CD8-positive, alpha-beta memory T cell (primary cell): ENCODE data around the gene HSFX3. TPM values are rescaled to one million over a fixed set of nuclear protein-coding genes. Genes with fewer than 3 reads are reported as not detected.
A peak's percentile ranks its signal among the peaks of the same experiment; 100 is the strongest.
"Not testable (repeated sequence)": the region's sequence is repeated elsewhere in the genome, so short reads cannot be mapped to it uniquely, and the experiment has no call there.

Experiments used
- CTCF ChIA-PET: fragments of 350-600 bp; sonication (Branson Sonifier 250); formaldehyde crosslinking; loops from one replicate; lab custom pipeline; 2021; ENCODE audit warnings: antibody characterized with exemption; lab: Charles Lee
- POLR2A ChIA-PET: fragments of 350-600 bp; sonication (Branson Sonifier 250); formaldehyde crosslinking; loops from one replicate; lab custom pipeline; 2021; ENCODE audit warnings: antibody characterized with exemption; lab: Charles Lee
- DNase-seq, 5 donors: peaks; one replicate each; pipeline versions ENCODE4 v3.0.0 to v3.0.0-alpha.2; 2020 to 2022; ENCODE audit warnings: mixed read lengths in 1 of 5
- H3K27ac ChIP-seq: one replicate; pipeline ENCODE4 v1.7.0; 2013; ENCODE audit warnings: low read depth, mild to moderate bottlenecking, low read length, moderate library complexity
- H3K27me3 ChIP-seq: 2 replicates; pipeline ENCODE4 v1.7.0; 2013; ENCODE audit warnings: low read length, mild to moderate bottlenecking; ENCODE audit not compliant: insufficient read depth, poor library complexity, severe bottlenecking
- H3K36me3 ChIP-seq: 2 replicates; pipeline ENCODE4 v1.7.0; 2013; ENCODE audit warnings: mild to moderate bottlenecking, low read length, moderate library complexity; ENCODE audit not compliant: insufficient read depth
- H3K4me1 ChIP-seq: 2 replicates; pipeline ENCODE4 v1.7.0; 2013; ENCODE audit warnings: mild to moderate bottlenecking, low read length, moderate library complexity; ENCODE audit not compliant: insufficient read depth
- H3K4me3 ChIP-seq: 2 replicates; pipeline ENCODE4 v1.7.0; 2013; ENCODE audit warnings: mild to moderate bottlenecking, low read length
- H3K9me3 ChIP-seq: 2 replicates; pipeline ENCODE4 v1.7.0; 2013; ENCODE audit warnings: mild to moderate bottlenecking, low read length
- H3K27ac Mint-ChIP-seq, 8 donors: one replicate each; pipeline ENCODE4 v1.8.0; 2020 to 2021; ENCODE audit warnings: mixed read lengths in 8 of 8, mild to moderate bottlenecking in 6 of 8, inconsistent platforms in 3 of 8, moderate library complexity in 3 of 8
- H3K27me3 Mint-ChIP-seq, 2 donors: one replicate each; pipeline ENCODE4 v1.8.0; 2020 to 2021; ENCODE audit warnings: mixed read lengths in 2 of 2, mild to moderate bottlenecking in 1 of 2, moderate library complexity in 1 of 2
- H3K36me3 Mint-ChIP-seq, 3 donors: one replicate each; pipeline ENCODE4 v1.8.0; 2020 to 2021; ENCODE audit warnings: mixed read lengths in 3 of 3, inconsistent platforms in 1 of 3, mild to moderate bottlenecking in 1 of 3
- H3K4me1 Mint-ChIP-seq, 3 donors: one replicate each; pipeline ENCODE4 v1.8.0; 2020 to 2021; ENCODE audit warnings: mixed read lengths in 3 of 3, inconsistent platforms in 1 of 3, mild to moderate bottlenecking in 1 of 3
- H3K4me3 Mint-ChIP-seq, 7 donors: one replicate each; pipeline ENCODE4 v1.8.0; 2020 to 2021; ENCODE audit warnings: mixed read lengths in 7 of 7, mild to moderate bottlenecking in 6 of 7, moderate library complexity in 4 of 7, inconsistent platforms in 2 of 7
- H3K9me3 Mint-ChIP-seq, 5 donors: one replicate each; pipeline ENCODE4 v1.8.0; 2020 to 2022; ENCODE audit warnings: mixed read lengths in 5 of 5, mild to moderate bottlenecking in 3 of 5, moderate library complexity in 2 of 5, inconsistent platforms in 1 of 5
- polyA plus RNA-seq: library from polyadenylated mRNA; unstranded; fragments of 300-500 nt; fragmentation: Illumina TruSeq; gene quantifications from one replicate; pipeline ENCODE4 v1.2.3, GENCODE V29; 2021
- total RNA-seq, 2 experiments: library from RNA; stranded (reverse); gene quantifications; one replicate each; pipeline ENCODE4 v1.2.3, GENCODE V29; 2021

Gene HSFX3
- total RNA-seq (not detected), polyA plus RNA-seq (not detected)

- H3K27ac ChIP-seq, H3K9me3 Mint-ChIP-seq, H3K27ac Mint-ChIP-seq, DNase-seq, H3K4me3 Mint-ChIP-seq, H3K4me1 ChIP-seq, H3K27me3 Mint-ChIP-seq, H3K4me3 ChIP-seq, H3K27me3 ChIP-seq, H3K9me3 ChIP-seq, CTCF ChIA-PET, H3K36me3 ChIP-seq, H3K4me1 Mint-ChIP-seq, H3K36me3 Mint-ChIP-seq, POLR2A ChIA-PET: not testable (repeated sequence)
Measured at GRCh38 chrX:149549701-149550100, at the start of gene HSFX3. TSS of gene HSFX3 (minus strand) at chrX:149549924. CDS start at chrX:149549852, 72 bp downstream.

- peaks cover 0 to 12% (median 0%) of the 10 kb centered on the region in 3 donors for H3K36me3 Mint-ChIP-seq
Measured at GRCh38 chrX:149598603-149599002, 48.9 kb upstream of the HSFX3 start.

GRCh38 chrX:149595943-149596342 lies 46.2 kb upstream of the HSFX3 start:
- H3K36me3 Mint-ChIP-seq, H3K9me3 Mint-ChIP-seq, H3K4me3 ChIP-seq, DNase-seq, CTCF ChIA-PET, H3K36me3 ChIP-seq, POLR2A ChIA-PET, H3K4me1 ChIP-seq, H3K27ac ChIP-seq, H3K4me3 Mint-ChIP-seq, H3K27me3 Mint-ChIP-seq, H3K27ac Mint-ChIP-seq, H3K27me3 ChIP-seq, H3K4me1 Mint-ChIP-seq, H3K9me3 ChIP-seq: not testable (repeated sequence)

More at GRCh38 chrX:149598603-149599002, 48.9 kb upstream of the HSFX3 start:
- DNase-seq, H3K4me1 Mint-ChIP-seq, H3K9me3 ChIP-seq, CTCF ChIA-PET, H3K9me3 Mint-ChIP-seq, H3K4me1 ChIP-seq, H3K27me3 Mint-ChIP-seq, H3K27ac ChIP-seq, H3K27me3 ChIP-seq, H3K4me3 Mint-ChIP-seq, H3K36me3 ChIP-seq, H3K4me3 ChIP-seq, POLR2A ChIA-PET, H3K27ac Mint-ChIP-seq: not testable (repeated sequence)

- H3K27ac ChIP-seq, H3K27me3 Mint-ChIP-seq, H3K4me1 Mint-ChIP-seq, H3K4me3 ChIP-seq, H3K4me1 ChIP-seq, CTCF ChIA-PET, H3K9me3 ChIP-seq, H3K36me3 ChIP-seq, H3K4me3 Mint-ChIP-seq, POLR2A ChIA-PET, H3K27me3 ChIP-seq, H3K36me3 Mint-ChIP-seq, DNase-seq, H3K9me3 Mint-ChIP-seq, H3K27ac Mint-ChIP-seq: not testable (repeated sequence)
Measured at GRCh38 chrX:149595214-149595613, 45.5 kb upstream of the HSFX3 start, which contains the start of gene HSFX2. TSS of gene HSFX2 (minus strand) at chrX:149595314. CDS start at chrX:149594700, 614 bp downstream.

- CTCF ChIA-PET, POLR2A ChIA-PET, H3K4me3 Mint-ChIP-seq, H3K36me3 ChIP-seq, H3K27me3 ChIP-seq, H3K27ac Mint-ChIP-seq, DNase-seq, H3K9me3 ChIP-seq, H3K27ac ChIP-seq, H3K27me3 Mint-ChIP-seq, H3K36me3 Mint-ChIP-seq, H3K9me3 Mint-ChIP-seq, H3K4me1 Mint-ChIP-seq, H3K4me3 ChIP-seq, H3K4me1 ChIP-seq: not testable (repeated sequence)
Measured at GRCh38 chrX:149590993-149591392, 41.3 kb upstream of the HSFX3 start.

- H3K27ac ChIP-seq = not testable (repeated sequence)
Measured at GRCh38 chrX:149587359-149587758, 37.6 kb upstream of the HSFX3 start, which contains the start of gene MAGEA9B. TSS of gene MAGEA9B (minus strand) at chrX:149587459. CDS start at chrX:149583179, 4,280 bp downstream.

GRCh38 chrX:149585631-149586030 lies 35.9 kb upstream of the HSFX3 start:
- H3K27ac Mint-ChIP-seq, H3K27me3 Mint-ChIP-seq, H3K27ac ChIP-seq, H3K4me3 ChIP-seq, CTCF ChIA-PET, H3K4me1 Mint-ChIP-seq, H3K36me3 Mint-ChIP-seq, H3K36me3 ChIP-seq, H3K4me3 Mint-ChIP-seq, H3K4me1 ChIP-seq, H3K27me3 ChIP-seq, H3K9me3 Mint-ChIP-seq, H3K9me3 ChIP-seq, POLR2A ChIA-PET, DNase-seq: not testable (repeated sequence)

More at GRCh38 chrX:149587359-149587758, 37.6 kb upstream of the HSFX3 start, which contains the start of gene MAGEA9B:
- H3K27ac Mint-ChIP-seq, H3K4me3 ChIP-seq, H3K4me3 Mint-ChIP-seq, H3K9me3 ChIP-seq, H3K27me3 ChIP-seq, DNase-seq, H3K27me3 Mint-ChIP-seq, H3K9me3 Mint-ChIP-seq, H3K4me1 Mint-ChIP-seq, CTCF ChIA-PET, POLR2A ChIA-PET, H3K4me1 ChIP-seq, H3K36me3 ChIP-seq, H3K36me3 Mint-ChIP-seq: not testable (repeated sequence)

GRCh38 chrX:149573456-149573855 lies 23.7 kb upstream of the HSFX3 start:
- H3K9me3 ChIP-seq, H3K27me3 ChIP-seq, H3K36me3 ChIP-seq, H3K4me1 Mint-ChIP-seq, DNase-seq, H3K9me3 Mint-ChIP-seq, H3K4me3 Mint-ChIP-seq, H3K27ac ChIP-seq, H3K4me3 ChIP-seq, H3K27me3 Mint-ChIP-seq, H3K4me1 ChIP-seq, CTCF ChIA-PET, H3K27ac Mint-ChIP-seq, POLR2A ChIA-PET, H3K36me3 Mint-ChIP-seq: not testable (repeated sequence)

- Mint-ChIP-seq H3K27ac (peak overlapping the region in 3 of 8 donors; percentile 40 to 66 (median 63)), H3K36me3 (no peaks in the 10 kb centered on the region), H3K9me3 (no peaks in the 10 kb centered on the region), H3K4me3 (peak overlapping the region in 1 of 7 donors; percentile 3), H3K27me3 (peaks cover 0 to 4% of the 10 kb centered on the region in 2 donors), H3K4me1 (no peaks in the 10 kb centered on the region)
- Histone ChIP-seq H3K36me3 (no peaks in the 10 kb centered on the region), H3K27me3 (no peaks in the 10 kb centered on the region), H3K4me1 (no peaks in the 10 kb centered on the region), H3K27ac (no peak overlapping the region), H3K4me3 (no peak overlapping the region), H3K9me3 (no peaks in the 10 kb centered on the region)
- ChIA-PET POLR2A (no interaction called here), CTCF (no interaction called here)
- no peak for DNase-seq
Measured at GRCh38 chrX:149572743-149573142, 23.0 kb upstream of the HSFX3 start.
